ENCODE measurements around the gene PNMT. TPM values are rescaled to one million over a fixed set of nuclear protein-coding genes. Genes with fewer than 3 reads are reported as not detected.

The PNMT gene
- total RNA-seq, 1 donor from 2014 or later = 0.22 TPM

DNA sequence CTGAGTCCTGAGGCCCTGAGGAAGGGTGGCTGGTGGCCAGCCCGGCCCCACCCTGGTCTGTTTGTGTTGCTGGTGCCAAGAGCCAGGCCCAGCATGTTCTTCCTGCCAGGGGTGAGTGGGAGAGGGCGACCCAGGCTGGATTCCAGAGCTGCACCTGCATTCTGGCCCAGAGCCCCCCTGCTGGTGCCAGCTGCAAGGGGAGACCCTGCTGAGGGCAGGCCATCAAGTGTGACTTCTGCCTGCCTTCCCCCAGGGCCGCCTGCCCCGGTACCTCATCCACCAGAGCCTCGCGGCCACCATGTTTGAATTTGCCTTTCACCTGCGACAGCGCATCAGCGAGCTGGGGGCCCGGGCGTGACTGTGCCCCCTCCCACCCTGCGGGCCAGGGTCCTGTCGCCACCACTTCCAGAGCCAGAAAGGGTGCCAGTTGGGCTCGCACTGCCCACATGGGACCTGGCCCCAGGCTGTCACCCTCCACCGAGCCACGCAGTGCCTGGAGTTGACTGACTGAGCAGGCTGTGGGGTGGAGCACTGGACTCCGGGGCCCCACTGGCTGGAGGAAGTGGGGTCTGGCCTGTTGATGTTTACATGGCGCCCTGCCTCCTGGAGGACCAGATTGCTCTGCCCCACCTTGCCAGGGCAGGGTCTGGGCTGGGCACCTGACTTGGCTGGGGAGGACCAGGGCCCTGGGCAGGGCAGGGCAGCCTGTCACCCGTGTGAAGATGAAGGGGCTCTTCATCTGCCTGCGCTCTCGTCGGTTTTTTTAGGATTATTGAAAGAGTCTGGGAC lies 5.5 kb upstream of the PNMT start:
- H3K4me1 Mint-ChIP-seq (ENCODE audit: low read depth) = peaks cover 34% of the 10 kb centered on the region
- H3K36me3 Mint-ChIP-seq (ENCODE audit: low read depth) = peaks cover 5% of the 10 kb centered on the region
- H3K27me3 Mint-ChIP-seq (ENCODE audit: low read depth) = peaks cover 3% of the 10 kb centered on the region
- H3K27ac Mint-ChIP-seq (ENCODE audit: unreplicated experiment) = no peak overlapping the region
- TF ChIP-seq, protein P1, sequence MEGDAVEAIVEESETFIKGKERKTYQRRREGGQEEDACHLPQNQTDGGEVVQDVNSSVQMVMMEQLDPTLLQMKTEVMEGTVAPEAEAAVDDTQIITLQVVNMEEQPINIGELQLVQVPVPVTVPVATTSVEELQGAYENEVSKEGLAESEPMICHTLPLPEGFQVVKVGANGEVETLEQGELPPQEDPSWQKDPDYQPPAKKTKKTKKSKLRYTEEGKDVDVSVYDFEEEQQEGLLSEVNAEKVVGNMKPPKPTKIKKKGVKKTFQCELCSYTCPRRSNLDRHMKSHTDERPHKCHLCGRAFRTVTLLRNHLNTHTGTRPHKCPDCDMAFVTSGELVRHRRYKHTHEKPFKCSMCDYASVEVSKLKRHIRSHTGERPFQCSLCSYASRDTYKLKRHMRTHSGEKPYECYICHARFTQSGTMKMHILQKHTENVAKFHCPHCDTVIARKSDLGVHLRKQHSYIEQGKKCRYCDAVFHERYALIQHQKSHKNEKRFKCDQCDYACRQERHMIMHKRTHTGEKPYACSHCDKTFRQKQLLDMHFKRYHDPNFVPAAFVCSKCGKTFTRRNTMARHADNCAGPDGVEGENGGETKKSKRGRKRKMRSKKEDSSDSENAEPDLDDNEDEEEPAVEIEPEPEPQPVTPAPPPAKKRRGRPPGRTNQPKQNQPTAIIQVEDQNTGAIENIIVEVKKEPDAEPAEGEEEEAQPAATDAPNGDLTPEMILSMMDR (IDR thresholded peaks at IDR 0.05) = no peak
- H3K9me3 Mint-ChIP-seq (ENCODE audit: low read depth) = no peaks in the 10 kb centered on the region
- no peak for DNase-seq (ENCODE audit: low spot score)
- H3K4me3 Mint-ChIP-seq (ENCODE audit: unreplicated experiment) = no peak overlapping the region

DNA sequence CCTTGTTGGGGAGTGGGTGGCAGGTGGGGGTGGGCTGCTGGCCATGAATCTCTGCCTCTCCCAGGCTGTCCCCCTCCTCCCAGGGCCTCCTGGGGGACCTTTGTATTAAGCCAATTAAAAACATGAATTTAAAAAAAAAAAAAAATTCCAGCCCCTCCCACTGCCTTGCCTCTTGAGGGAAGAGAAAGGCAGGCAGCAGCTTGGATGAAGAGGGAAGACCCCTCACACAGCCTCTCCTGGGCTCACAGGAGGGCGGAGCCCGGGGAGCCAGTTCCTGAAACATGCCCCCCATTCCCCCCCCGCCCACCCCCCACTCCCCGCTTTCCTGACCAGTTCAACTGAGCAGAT lies 4.9 kb upstream of the PNMT start:
- Mint-ChIP-seq H3K4me1 (ENCODE audit: low read depth) (peaks cover 34% of the 10 kb centered on the region), H3K4me3 (ENCODE audit: unreplicated experiment) (no peak overlapping the region), H3K27me3 (ENCODE audit: low read depth) (peaks cover 3% of the 10 kb centered on the region), H3K27ac (ENCODE audit: unreplicated experiment) (no peak overlapping the region), H3K9me3 (ENCODE audit: low read depth) (no peaks in the 10 kb centered on the region), H3K36me3 (ENCODE audit: low read depth) (peaks cover 5% of the 10 kb centered on the region)
- TF ChIP-seq, protein P1 (IDR thresholded peaks at IDR 0.05) = no peak
- no peak for DNase-seq (ENCODE audit: low spot score)

DNA sequence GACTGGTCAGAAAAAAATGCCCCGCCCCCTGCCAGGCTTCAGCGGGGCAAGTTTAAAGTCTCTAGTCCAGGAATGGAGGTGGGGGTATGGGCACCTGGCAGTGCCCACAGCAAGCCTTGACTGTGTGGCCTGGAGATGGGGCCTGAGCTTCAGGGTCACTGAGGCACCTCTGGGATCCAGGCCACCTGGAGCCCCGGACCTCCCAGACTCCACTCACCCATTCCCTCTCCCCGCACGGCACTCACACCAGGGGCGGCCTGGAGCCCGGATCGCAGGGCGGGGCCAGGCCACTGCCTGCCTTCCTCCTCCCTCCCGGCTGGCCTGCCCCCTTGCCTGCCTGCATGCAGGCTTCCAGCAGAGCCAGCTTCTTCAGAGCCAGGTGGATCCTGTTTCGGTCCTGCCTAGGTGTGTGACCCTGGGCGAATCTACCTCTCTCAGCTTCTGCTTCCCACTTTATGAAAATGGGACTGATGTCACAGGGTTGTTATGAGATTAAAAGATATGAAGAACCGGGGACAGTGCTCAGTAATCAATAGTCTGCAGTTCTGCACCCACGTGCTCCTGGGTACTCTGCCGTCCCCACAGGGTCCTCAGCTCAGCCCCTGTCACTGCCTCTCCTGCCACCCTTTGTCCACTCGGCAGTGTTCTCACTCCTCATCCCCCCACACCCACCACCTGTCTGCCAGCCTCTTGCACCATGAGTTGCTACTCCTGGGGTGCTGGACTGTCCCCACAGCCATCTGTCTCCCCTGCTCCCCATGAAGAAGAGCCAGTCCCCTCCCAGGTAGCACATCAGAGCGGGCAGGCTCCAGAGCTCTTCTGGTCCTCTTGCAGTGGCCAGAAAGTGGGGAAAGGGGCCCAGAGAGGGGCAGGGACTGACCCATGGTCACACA lies 4.3 kb upstream of the PNMT start:
- TF ChIP-seq, protein P1 (IDR thresholded peaks at IDR 0.05) = no peak
- Mint-ChIP-seq H3K4me1 (ENCODE audit: low read depth) (peaks cover 38% of the 10 kb centered on the region), H3K27ac (ENCODE audit: unreplicated experiment) (no peak overlapping the region), H3K4me3 (ENCODE audit: unreplicated experiment) (no peak overlapping the region), H3K9me3 (ENCODE audit: low read depth) (no peaks in the 10 kb centered on the region), H3K36me3 (ENCODE audit: low read depth) (peaks cover 5% of the 10 kb centered on the region), H3K27me3 (ENCODE audit: low read depth) (peaks cover 7% of the 10 kb centered on the region)
- DNase-seq (ENCODE audit: low spot score) = no peak

DNA sequence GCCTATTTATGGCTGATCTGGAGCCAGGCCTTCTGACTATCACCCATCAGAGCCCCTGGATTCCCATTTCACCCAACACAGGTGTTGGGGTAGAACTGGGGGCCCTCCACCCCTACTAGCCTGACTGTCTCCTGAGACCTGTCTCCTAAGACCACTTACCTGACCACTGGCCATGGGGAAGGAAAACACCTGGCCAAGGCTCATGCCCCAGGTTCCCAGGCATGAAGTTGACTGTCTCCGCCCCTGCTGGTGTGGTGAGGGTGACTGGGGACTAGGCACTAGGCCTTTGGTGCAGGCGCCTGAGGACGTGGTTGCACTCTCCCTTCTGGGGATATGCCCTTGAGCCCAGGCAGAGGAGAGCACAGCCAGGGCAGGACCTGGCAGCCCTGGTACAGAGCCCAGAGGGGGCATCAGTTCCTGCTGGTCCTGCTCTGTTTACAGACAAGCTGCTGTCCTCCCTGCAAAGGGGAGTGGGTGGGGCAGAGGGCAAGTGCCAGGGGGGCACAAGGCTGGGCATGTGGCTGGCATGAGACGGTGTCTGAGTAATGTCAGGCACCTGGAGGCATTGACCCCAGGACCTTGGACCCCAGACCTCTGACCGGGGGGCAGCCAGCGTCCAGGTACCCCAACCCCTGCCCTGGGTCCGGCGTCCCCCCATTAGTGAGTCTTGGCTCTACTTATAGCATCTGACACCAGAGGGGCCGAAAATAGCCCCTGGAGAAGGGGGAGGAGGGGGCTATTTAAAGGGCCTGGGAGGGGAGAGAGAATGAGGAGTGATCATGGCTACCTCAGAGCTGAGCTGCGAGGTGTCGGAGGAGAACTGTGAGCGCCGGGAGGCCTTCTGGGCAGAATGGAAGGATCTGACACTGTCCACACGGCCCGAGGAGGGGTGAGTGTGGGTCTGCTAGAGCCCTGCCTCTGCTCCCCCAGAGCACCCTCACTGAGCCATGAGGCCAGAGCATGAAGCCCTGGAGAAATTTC lies 3.4 kb upstream of the PNMT start, which contains the start of gene TCAP:
Gene TCAP (plus strand): TSS at position 769 of the 981 bp plus-strand sequence. CDS start 11 bp downstream, at position 780.
- Mint-ChIP-seq H3K27ac (ENCODE audit: unreplicated experiment) (no peak within 1 kb of the TSS), H3K36me3 (ENCODE audit: low read depth) (peaks cover 5% of the 10 kb centered on the region), H3K4me3 (ENCODE audit: unreplicated experiment) (no peak within 1 kb of the TSS), H3K4me1 (ENCODE audit: low read depth) (peaks cover 38% of the 10 kb centered on the region), H3K9me3 (ENCODE audit: low read depth) (no peaks in the 10 kb centered on the region), H3K27me3 (ENCODE audit: low read depth) (peaks cover 9% of the 10 kb centered on the region)
- DNase-seq (ENCODE audit: low spot score) = no peak
- TF ChIP-seq, protein P1 (IDR thresholded peaks at IDR 0.05) = no peak
